Measurements from ENCODE around the gene SELENOT.
A peak's percentile ranks its signal among the peaks of the same experiment; 100 is the strongest.
"Not testable (repeated sequence)": the region's sequence is repeated elsewhere in the genome, so short reads cannot be mapped to it uniquely, and the experiment has no call there.

The SELENOT gene

GRCh38 chr3:150603153-150603979, at the start of gene SELENOT:
Gene SELENOT (plus strand): TSS chr3:150603321. CDS start chr3:150603363, 42 bp downstream.
- peak; percentile 90 for DNase-seq

- no peak for DNase-seq
These were observed 47.2 kb upstream of the SELENOT start for GRCh38 chr3:150555859-150556436.

- DNase-seq = no peak
These were observed 46.3 kb upstream of the SELENOT start for GRCh38 chr3:150556792-150557191.

GRCh38 chr3:150557725-150558124, 45.4 kb upstream of the SELENOT start:
- DNase-seq = no peak

- no peak for DNase-seq
These were observed 38.9 kb upstream of the SELENOT start for GRCh38 chr3:150564243-150564642.

- DNase-seq = no peak
These were observed 35.8 kb upstream of the SELENOT start for GRCh38 chr3:150567328-150567727.

- DNase-seq = no peak
These were observed 25.3 kb upstream of the SELENOT start for GRCh38 chr3:150577855-150578254.

- DNase-seq = no peak
These were observed 21.9 kb upstream of the SELENOT start for GRCh38 chr3:150581174-150581573.

- no peak for DNase-seq
These were observed 20.5 kb upstream of the SELENOT start for GRCh38 chr3:150582620-150583019.

GRCh38 chr3:150583028-150583427, 20.1 kb upstream of the SELENOT start:
- no peak for DNase-seq

- DNase-seq = no peak
These were observed 14.9 kb upstream of the SELENOT start for GRCh38 chr3:150588027-150588830.

GRCh38 chr3:150589759-150590158, 13.4 kb upstream of the SELENOT start:
- DNase-seq = no peak

- no peak for DNase-seq
These were observed 9.0 kb upstream of the SELENOT start for GRCh38 chr3:150594150-150594549.

- DNase-seq = no peak
These were observed 5.5 kb upstream of the SELENOT start for GRCh38 chr3:150597646-150598045.

- no peak for DNase-seq
These were observed 3.4 kb upstream of the SELENOT start for GRCh38 chr3:150599611-150600297.

- not testable (repeated sequence) for DNase-seq
These were observed 2.2 kb upstream of the SELENOT start for GRCh38 chr3:150600647-150601530.

GRCh38 chr3:150602426-150603152, 532 bp upstream of the SELENOT start:
- no peak for DNase-seq

GRCh38 chr3:150603980-150604319, 829 bp downstream of the SELENOT start:
- DNase-seq = no peak

- no peak for DNase-seq
These were observed 3.0 kb downstream of the SELENOT start for GRCh38 chr3:150605998-150606641.

GRCh38 chr3:150607267-150608065, 4.3 kb downstream of the SELENOT start:
- DNase-seq = no peak

Measured in NCI-H2081 treated with DMSO at 0.1 percent for 48 hours (cell line).